GM23248 (cell line): ENCODE measurements around the gene RETREG1.
"Not testable (repeated sequence)": the region's sequence is repeated elsewhere in the genome, so short reads cannot be mapped to it uniquely, and the experiment has no call there.

ENCODE experiments used
- EZH2 ChIP-seq: fragments of 200-600 bp; sonication (generic); IDR thresholded peaks from 2 replicates; pipeline ENCODE4 v1.6.1; 2018; ENCODE audit warnings: antibody characterized with exemption, mild to moderate bottlenecking; ENCODE audit not compliant: insufficient read depth, poor library complexity, severe bottlenecking
- EZH2phosphoT487 ChIP-seq: fragments of 200-600 bp; sonication (generic); IDR thresholded peaks from 2 replicates; pipeline ENCODE4 v1.6.1; 2018; ENCODE audit warnings: antibody characterized with exemption, moderate library complexity, mild to moderate bottlenecking, low read depth; ENCODE audit not compliant: insufficient read depth

DNA sequence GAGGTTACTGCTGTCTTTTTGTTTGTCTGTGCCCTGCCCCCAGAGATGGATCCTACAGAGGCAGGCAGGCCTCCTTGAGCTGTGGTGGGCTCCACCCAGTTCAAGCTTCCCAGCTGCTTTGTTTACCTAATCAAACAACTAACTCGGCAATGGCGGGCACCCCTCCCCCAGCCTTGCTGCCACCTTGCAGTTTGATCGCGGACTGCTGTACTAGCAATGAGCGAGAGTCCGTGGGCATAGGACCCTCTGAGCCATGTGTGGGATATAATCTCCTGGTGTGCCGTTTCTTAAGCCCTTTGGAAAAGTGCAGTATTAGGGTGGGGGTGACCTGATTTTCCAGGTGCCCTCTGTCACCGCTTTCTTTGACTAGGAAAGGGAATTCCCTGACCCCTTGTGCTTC is 31.9 kb upstream of the RETREG1 start:
- not testable (repeated sequence) for TF ChIP-seq EZH2phosphoT487, EZH2
